ENCODE measurements around the gene OPCML.

DNA sequence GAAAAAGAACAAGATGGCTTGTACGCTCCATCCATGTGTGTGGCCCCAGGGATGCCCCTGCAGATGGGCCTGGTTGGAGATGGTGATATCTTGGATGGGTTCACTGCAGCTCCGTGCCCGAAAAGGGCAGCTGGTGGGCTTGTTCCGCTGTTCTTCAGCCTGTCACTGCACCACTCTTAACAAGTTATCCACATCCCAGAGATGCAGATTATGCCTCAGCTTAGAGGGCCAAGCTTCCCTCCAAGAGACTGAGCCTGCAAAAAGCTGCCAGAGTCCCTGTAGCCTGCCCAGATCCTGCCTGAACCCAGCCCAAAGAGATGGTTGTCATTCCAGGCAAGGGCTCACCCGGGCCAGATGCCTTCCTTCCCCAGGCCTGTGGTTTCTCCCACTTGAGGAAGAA is 308.0 kb downstream of the OPCML start:
- TF ChIP-seq, protein P1, sequence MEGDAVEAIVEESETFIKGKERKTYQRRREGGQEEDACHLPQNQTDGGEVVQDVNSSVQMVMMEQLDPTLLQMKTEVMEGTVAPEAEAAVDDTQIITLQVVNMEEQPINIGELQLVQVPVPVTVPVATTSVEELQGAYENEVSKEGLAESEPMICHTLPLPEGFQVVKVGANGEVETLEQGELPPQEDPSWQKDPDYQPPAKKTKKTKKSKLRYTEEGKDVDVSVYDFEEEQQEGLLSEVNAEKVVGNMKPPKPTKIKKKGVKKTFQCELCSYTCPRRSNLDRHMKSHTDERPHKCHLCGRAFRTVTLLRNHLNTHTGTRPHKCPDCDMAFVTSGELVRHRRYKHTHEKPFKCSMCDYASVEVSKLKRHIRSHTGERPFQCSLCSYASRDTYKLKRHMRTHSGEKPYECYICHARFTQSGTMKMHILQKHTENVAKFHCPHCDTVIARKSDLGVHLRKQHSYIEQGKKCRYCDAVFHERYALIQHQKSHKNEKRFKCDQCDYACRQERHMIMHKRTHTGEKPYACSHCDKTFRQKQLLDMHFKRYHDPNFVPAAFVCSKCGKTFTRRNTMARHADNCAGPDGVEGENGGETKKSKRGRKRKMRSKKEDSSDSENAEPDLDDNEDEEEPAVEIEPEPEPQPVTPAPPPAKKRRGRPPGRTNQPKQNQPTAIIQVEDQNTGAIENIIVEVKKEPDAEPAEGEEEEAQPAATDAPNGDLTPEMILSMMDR (IDR thresholded peaks at IDR 0.05; ENCODE audit: insufficient read depth, low read length), result no peak
- TF ChIP-seq, protein P2, sequence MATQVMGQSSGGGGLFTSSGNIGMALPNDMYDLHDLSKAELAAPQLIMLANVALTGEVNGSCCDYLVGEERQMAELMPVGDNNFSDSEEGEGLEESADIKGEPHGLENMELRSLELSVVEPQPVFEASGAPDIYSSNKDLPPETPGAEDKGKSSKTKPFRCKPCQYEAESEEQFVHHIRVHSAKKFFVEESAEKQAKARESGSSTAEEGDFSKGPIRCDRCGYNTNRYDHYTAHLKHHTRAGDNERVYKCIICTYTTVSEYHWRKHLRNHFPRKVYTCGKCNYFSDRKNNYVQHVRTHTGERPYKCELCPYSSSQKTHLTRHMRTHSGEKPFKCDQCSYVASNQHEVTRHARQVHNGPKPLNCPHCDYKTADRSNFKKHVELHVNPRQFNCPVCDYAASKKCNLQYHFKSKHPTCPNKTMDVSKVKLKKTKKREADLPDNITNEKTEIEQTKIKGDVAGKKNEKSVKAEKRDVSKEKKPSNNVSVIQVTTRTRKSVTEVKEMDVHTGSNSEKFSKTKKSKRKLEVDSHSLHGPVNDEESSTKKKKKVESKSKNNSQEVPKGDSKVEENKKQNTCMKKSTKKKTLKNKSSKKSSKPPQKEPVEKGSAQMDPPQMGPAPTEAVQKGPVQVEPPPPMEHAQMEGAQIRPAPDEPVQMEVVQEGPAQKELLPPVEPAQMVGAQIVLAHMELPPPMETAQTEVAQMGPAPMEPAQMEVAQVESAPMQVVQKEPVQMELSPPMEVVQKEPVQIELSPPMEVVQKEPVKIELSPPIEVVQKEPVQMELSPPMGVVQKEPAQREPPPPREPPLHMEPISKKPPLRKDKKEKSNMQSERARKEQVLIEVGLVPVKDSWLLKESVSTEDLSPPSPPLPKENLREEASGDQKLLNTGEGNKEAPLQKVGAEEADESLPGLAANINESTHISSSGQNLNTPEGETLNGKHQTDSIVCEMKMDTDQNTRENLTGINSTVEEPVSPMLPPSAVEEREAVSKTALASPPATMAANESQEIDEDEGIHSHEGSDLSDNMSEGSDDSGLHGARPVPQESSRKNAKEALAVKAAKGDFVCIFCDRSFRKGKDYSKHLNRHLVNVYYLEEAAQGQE (IDR thresholded peaks at IDR 0.05; ENCODE audit: insufficient replicate concordance, low read depth), result no peak
- TF ChIP-seq POLR2AphosphoS5 (IDR thresholded peaks at IDR 0.05; ENCODE audit: low read depth) (no peak), GABPA (IDR thresholded peaks at IDR 0.05; ENCODE audit: low read depth) (no peak), SPI1 (IDR thresholded peaks at IDR 0.05; ENCODE audit: borderline replicate concordance, low read depth) (no peak)

Measured in HL-60 (cell line).